ENCODE measurements around the gene GATM.

The GATM gene

GRCh38 chr15:45363334-45363733 lies 15.0 kb downstream of the GATM start:
- H3K27ac ChIP-seq: no peak overlapping the region
- no peak for DNase-seq (ENCODE audit: low read depth, low spot score)

DNA sequence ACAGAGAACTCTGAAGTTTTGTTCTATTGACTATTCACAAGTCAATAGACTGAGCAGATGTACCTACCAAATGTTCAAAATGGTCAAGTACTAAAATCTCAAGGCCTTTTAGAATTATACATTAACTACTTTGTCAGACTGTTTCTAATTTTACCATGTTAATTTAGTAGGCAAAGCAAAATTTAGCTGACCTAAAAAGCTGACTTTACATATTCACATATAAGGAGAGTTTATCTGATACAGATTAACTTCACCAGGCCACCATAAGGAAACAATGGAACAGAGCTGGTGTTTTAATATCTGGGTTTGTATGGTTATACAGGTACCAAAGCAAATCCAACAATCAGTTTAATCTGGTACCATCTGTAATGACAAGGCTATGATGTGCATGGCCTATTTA lies 15.9 kb downstream of the GATM start:
- no peak overlapping the region for H3K27ac ChIP-seq
- DNase-seq (ENCODE audit: low read depth, low spot score): no peak

DNA sequence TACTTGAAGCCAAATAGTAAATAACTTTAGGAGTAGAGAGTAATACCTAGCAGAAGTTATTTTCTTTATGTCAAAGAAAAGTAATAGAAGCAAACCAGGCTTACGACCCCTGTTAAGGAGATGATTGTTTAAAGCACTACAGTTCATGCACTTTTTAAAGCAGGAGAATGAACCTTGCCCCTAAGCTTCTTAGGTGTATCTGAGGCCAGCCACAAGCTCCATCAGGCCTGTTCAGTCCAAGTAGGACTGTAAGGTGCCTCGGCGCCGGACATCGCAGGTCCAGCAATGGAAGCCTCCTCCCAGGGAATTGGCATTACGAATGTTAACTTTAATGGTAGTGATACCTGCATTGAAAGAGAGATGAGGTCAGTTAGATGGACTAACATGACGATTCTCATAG lies 16.5 kb downstream of the GATM start:
- no peak for DNase-seq (ENCODE audit: low read depth, low spot score)
- H3K27ac ChIP-seq: no peak overlapping the region

GRCh38 chr15:45355860-45356259 lies 22.5 kb downstream of the GATM start:
- no peak overlapping the region for H3K27ac ChIP-seq
- no peak for DNase-seq (ENCODE audit: low read depth, low spot score)

DNA sequence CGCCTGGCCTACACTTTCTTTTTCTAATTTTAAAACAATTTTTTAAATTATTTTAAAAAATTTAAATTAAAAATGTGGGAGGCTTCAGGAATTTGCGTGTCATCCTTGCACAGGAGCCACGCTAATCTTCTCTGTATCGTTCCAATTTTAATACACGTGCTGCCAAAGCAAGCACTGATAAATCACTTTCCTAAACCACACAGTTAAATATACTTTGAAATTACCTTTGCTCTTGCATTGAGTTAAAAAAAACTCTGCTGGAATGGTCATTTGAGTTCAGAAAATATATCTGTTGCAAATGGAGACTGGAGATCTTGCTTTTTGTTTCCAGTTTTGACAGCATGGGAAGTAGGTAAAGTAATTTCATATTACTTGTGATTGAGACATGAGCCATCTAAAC lies 23.6 kb downstream of the GATM start:
- no peak for DNase-seq (ENCODE audit: low read depth, low spot score)
- H3K27ac ChIP-seq: no peak overlapping the region

GRCh38 chr15:45351227-45351626 lies 27.1 kb downstream of the GATM start:
- no peak for DNase-seq (ENCODE audit: low read depth, low spot score)
- no peak overlapping the region for H3K27ac ChIP-seq

DNA sequence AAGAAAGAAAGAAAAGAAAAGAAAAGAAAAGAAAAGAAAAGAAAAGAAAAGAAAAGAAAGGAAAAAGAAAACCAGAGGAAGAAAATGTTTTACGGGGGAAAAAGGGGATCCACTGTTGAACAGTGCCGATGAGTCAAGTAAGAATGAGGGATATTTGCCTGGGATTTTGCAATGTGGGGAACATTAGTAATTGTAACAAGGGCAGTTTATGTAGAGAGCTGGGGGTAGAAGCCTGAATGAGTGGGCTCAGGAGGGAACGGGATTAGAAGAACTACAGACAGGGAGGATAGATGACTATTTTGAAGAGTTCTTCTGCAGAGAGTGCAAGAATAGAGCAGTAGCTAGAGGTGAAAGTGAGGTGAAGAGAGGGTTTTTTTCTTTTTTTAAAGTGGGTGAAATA lies 28.7 kb downstream of the GATM start:
- H3K27ac ChIP-seq: no peak overlapping the region
- DNase-seq (ENCODE audit: low read depth, low spot score): no peak

- H3K27ac ChIP-seq: no peak overlapping the region
- DNase-seq (ENCODE audit: low read depth, low spot score): no peak
Measured at GRCh38 chr15:45347989-45348388, 30.4 kb downstream of the GATM start.

- no peak for DNase-seq (ENCODE audit: low read depth, low spot score)
- no peak overlapping the region for H3K27ac ChIP-seq
Measured at GRCh38 chr15:45347033-45347432, 31.3 kb downstream of the GATM start.

GRCh38 chr15:45346381-45346780 lies 32.0 kb downstream of the GATM start:
- no peak overlapping the region for H3K27ac ChIP-seq
- DNase-seq (ENCODE audit: low read depth, low spot score): no peak

DNA sequence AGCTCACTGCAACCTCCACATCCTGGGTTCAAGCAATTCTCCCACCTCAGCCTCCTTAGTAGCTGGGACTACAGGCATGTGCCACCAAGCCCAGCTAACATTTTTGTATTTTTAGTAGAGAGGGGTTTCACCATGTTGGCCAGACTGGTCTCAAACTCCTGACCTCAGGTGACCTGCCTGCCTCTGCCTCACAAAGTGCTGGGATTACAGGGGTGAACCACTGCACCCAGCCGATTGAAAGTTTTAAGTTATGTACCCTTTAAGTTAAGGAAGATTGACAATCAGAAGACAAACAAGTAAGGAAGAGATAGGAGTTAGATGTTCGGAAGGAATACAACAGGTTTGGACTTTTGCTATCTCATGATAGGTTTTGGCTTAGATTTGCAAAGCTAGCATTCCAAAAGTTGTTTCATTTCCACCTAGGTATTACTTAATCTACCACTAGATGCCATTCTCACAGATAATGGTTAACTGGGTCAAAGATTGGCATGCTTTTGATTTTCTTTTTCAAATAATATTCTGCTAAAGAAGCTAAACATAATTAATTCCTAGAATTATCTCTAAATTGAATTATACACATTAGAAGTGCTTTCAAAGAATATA lies 35.0 kb downstream of the GATM start:
- H3K27ac ChIP-seq: no peak overlapping the region
- no peak for DNase-seq (ENCODE audit: low read depth, low spot score)

- no peak overlapping the region for H3K27ac ChIP-seq
- no peak for DNase-seq (ENCODE audit: low read depth, low spot score)
Measured at GRCh38 chr15:45341790-45342189, 36.6 kb downstream of the GATM start.

- H3K27ac ChIP-seq: no peak overlapping the region
- DNase-seq (ENCODE audit: low read depth, low spot score): no peak
Measured at GRCh38 chr15:45340429-45340828, 37.9 kb downstream of the GATM start.

- no peak overlapping the region for H3K27ac ChIP-seq
- no peak for DNase-seq (ENCODE audit: low read depth, low spot score)
Measured at GRCh38 chr15:45338417-45338816, 39.9 kb downstream of the GATM start.

- DNase-seq (ENCODE audit: low read depth, low spot score): no peak
- no peak overlapping the region for H3K27ac ChIP-seq
Measured at GRCh38 chr15:45337224-45337623, 41.1 kb downstream of the GATM start.

DNA sequence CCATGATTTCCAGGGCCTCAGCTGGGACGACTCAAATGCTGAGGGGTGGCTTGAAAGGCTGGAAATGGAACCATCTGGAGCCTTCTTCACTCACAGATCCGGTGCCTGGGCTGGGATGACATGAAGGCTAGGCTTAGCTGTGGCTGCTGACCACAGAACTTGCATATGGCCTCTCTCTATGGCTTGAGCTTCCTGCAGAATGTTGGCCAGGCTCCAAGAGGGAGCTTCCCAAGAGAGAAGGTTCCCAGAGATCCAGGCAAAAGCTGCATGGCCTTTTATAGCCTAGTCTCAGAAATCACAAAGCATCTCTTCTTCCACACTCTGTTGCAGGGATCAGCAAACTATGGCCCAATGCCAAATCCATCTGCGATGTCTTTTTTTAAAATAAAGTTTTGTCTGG lies 44.8 kb downstream of the GATM start:
- H3K27ac ChIP-seq: no peak overlapping the region
- no peak for DNase-seq (ENCODE audit: low read depth, low spot score)

DNA sequence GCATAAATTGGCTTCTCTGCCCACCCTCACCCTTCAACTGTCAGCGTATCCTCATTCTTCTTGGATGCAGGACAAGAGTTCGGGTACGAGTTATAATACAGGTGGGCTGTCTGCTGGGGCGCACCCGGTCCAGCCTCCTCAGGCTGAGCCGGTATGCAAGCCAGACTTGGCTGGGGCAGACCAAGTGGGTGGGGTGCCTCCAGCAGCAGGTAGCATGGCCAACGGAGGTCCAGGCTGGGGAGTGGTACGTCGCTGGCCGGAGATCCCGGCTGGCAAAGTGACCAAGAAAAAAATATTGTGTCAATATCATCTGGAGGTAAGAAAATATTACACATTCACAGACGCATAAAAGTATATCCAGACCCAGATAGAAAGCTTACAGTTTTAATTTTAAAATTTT lies 45.6 kb downstream of the GATM start:
- no peak for DNase-seq (ENCODE audit: low read depth, low spot score)
- no peak overlapping the region for H3K27ac ChIP-seq

GRCh38 chr15:45331972-45332371 lies 46.4 kb downstream of the GATM start:
- DNase-seq (ENCODE audit: low read depth, low spot score): no peak
- H3K27ac ChIP-seq: no peak overlapping the region

- no peak for DNase-seq (ENCODE audit: low read depth, low spot score)
- no peak overlapping the region for H3K27ac ChIP-seq
Measured at GRCh38 chr15:45328663-45329062, 49.7 kb downstream of the GATM start.

- no peak overlapping the region for H3K27ac ChIP-seq
- DNase-seq (ENCODE audit: low read depth, low spot score): no peak
Measured at GRCh38 chr15:45326741-45327140, 51.6 kb downstream of the GATM start.

GRCh38 chr15:45326280-45326679 lies 52.1 kb downstream of the GATM start:
- no peak overlapping the region for H3K27ac ChIP-seq
- DNase-seq (ENCODE audit: low read depth, low spot score): no peak

DNA sequence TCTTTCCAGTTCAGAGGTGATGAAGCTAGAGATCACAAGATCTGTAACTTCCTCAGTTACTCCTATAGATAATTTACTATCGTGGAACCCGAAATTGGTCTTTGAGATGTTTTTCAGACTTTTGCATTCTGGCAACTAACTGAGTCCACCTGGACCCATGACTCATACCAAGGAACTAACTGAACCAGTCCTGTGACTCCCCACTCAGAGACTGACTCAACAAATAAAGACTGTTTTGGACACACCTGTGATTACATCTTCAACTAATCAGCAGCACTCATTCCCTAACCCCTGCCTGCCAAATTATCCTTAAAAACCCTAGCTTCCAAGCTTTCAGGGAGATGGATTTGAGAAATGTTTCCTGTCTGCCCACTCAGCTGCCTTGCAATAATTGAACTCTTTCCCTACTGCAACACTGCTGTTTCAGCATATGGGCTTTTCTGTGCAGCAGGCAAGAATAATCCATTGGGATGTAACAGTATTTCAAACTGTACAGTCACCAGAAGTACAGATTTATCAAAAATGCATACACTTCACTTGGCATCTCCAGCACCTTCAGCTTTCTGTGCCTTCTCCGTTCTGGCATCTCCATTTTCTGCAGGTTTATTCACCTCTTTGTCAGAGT lies 57.7 kb downstream of the GATM start:
- H3K27ac ChIP-seq: peak overlapping the region; percentile 37
- peak; percentile 66 for DNase-seq (ENCODE audit: low read depth, low spot score)

All from epithelial cell of prostate (primary cell).